SHP77 treated with DMSO at 0.1 percent for 48 hours (cell line): ENCODE results near the gene NOX5.
A peak's percentile ranks its signal among the peaks of the same experiment; 100 is the strongest.
"Not testable (repeated sequence)": the region's sequence is repeated elsewhere in the genome, so short reads cannot be mapped to it uniquely, and the experiment has no call there.

ENCODE experiments used
- DNase-seq: peaks from one replicate; lab custom pipeline; 2025; lab: John Stamatoyannopoulos, UW

The NOX5 gene

DNA sequence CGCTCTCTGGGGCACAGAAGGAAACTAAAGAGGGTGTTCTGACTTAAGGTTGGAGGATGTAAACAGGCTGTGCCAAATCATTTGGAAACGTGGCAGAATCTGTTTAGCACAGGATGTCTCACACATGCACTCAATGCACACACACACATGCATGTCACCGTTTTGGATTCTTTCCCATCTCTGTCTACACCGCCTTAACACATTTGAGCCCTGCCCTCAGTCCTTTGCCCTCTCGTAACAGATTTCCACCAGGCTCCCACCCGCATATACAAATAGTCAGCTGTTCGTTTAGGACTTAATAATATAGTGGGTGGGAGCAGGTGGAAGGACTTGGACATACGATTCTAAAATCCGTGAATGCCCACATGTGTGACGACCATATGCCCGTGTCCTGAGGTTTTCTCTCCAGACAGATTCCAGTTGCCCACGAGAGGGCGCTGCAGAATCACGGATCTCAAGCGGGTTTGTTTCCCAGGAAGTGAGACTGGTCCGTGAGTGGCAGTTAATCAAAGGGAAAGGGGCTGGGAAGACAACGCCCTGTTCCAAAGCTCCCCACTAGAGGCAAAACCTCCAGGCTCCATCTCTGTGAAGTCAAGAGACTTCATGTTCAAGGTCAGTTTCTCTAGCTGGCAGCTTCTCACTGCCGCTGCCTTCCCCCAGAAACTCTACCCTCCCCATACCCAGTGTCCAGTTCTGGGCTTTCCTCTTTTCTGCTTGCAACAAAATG is 44.5 kb downstream of the NOX5 start:
- DNase-seq = peak; percentile 85

DNA sequence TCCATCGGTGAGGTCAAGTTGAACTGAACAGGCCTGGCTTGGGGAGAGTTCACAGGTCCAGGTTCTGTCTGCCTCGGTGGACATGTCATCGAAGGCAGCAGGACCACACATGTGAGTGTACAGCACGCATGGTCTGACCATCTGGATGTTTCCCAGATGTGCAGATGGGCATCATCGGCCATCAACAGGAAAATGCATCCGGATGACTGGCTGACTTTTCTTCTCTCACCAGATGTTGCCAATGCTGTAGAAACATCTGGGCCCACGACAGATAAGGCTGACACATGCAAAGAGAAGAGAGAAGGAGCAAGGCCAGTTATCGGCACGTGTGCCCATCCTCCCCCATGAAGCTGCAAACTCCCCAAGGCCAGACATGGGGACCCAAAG is 45.1 kb downstream of the NOX5 start:
- no peak for DNase-seq

DNA sequence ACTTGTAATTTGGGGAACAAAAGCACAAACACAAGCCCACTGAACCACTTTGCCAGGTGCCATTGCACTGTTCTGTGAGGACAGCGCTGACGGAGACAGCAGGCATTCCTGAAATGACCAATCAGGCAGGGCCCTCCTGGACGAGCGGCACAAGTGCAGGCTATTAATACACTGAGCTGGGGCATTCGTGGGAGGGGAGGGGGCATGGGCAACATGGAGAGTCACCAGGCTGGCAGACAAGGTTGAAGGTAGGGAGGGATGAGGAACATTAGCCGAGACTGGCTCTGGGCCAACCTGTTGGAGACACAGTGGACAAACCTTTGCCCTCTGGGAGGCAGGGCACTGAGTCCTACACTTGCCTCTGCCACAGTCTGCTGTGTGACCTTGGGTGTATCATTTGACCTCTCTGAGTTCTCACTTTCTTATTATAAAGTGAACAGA is 45.6 kb downstream of the NOX5 start:
- peak; percentile 9 for DNase-seq

DNA sequence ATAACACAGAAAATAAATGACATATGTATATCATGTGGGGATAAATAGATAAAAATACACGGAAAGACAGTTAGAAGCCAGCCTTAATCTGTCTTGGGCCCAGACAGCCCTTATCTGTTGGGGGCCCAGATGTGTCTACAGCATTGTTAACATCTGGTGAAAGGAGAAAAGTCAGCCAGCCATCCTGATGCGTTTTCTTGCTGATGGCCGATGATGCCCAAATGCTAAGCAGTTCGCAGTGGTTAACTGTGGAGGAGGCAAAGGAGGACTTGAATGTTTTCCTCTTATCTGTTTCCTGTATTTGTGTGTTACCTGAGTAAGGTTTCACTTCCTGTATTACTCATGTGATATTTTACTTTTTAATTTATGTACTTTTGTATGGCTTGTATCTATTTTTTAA is 46.2 kb downstream of the NOX5 start:
- no peak for DNase-seq

DNA sequence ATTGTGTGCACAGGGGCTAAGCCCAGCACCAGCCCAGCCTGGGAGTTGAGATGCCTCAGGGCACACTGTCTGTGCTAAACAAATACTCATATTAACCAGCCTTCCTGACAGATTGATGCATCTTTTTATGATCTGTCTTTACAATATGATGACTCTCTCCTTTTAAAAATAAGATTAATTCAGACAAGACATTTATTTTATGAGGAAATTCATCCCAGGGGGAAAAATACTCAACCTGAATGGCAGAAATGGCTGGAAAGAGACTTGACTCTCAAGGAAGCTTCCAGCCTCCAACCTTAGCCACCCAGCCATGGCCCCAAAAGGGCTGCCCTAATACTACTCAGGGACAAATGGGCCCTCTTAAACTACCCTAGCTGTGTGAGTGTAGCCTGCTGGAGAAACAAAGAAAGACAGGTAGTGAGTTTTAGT is 46.9 kb downstream of the NOX5 start:
- DNase-seq = no peak

DNA sequence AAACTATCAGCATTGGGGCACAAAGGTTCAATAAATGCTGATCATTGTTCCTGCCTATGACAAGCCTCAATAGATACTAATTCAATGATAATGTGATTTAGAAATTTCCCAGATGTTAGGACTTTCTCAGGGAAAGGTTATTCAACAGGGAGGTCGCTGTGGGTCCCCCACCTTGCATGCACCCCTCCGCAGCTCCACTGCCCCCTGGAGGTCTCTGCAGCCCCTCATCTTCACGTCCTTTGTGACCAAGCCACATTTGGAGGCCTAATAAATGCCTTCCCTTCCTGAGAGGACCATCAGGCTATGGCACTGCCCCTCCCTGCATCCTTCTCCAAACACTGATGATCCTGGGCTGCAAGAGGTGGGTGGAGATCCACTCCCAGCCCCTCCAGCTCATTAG is 50.2 kb downstream of the NOX5 start:
- DNase-seq = no peak

DNA sequence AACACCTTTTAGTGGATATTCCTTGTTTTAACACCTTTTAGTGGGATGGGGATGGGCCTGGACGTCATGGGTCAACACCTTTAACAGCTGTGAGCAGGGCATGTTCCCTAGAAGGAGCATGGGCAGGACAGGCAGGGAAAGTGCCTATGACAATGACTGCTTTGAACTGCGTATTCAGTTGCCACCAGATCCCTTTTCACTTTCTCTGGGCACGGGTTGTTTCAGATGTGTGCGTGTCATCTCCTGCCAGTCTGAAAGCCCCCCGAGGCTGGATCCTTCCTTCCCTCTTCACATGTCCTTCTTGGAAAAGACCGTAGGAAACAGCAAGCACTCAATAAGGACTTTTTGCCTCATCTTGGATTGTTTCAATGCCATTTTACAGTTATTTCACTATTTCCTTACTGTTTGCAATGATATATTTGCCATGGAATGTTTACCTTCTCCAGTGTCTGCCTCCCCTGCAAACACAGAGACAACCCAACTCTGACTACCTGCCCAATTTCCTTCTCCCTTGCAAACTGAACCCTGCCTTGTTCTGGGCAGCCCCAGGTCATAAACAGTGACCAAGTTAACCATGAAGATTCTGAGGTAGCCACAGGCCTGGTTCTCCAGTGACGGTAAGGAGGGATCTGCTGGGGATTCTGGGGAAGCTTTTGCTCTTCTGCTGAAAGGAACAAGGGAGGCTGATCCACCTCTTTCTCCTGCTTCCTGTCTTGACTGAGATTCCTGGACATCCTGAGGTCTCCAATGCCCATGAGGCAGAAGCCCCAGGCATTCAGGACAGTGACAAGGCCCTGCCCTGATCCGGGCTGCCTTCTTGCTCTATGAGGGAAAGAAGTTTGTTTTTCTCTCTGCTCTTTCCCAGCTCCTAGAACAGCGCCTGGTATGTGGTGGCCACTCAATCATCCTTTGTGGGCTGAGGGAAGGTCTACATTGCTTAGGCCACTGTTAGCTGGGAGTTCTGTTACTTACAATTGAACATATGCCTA is 51.8 kb downstream of the NOX5 start:
- DNase-seq = no peak

DNA sequence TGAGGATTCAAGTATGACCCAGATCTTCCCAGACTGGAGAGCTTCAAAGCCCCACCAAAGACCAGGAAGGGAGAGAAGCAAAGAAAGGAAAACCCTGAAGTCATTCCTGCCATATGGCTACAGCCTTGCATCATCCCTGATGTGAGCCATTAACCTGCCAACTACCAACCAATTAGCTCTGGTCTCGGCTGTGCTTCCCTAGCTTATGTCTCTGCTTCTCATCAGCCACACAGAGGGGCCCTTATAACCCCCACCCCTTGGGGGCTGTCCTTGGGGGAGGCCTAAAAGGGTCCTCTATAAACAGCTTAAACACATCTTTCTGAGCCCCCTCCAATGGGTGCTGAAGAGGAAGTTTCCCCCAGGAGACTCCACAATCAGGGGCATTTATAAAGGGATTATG is 52.8 kb downstream of the NOX5 start:
- no peak for DNase-seq

DNA sequence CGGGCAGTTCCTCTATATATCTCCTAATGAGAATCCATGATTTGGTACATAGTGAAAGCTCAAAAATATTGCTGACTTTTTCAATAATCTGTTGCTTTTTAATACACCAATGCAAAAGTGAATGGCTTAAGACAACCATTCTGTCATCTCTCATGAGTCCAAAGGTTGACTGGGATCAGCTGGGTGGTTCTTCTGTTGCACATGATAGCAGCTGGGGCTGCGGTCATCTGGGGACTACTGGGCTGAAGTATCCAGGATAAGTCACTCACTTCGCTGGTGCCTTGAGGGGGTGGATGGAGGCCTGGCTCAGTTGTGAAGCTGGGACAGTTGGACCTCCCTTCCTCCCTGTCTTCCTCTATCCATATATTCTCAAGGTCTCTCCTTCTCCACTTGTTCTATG is 53.7 kb downstream of the NOX5 start:
- no peak for DNase-seq

DNA sequence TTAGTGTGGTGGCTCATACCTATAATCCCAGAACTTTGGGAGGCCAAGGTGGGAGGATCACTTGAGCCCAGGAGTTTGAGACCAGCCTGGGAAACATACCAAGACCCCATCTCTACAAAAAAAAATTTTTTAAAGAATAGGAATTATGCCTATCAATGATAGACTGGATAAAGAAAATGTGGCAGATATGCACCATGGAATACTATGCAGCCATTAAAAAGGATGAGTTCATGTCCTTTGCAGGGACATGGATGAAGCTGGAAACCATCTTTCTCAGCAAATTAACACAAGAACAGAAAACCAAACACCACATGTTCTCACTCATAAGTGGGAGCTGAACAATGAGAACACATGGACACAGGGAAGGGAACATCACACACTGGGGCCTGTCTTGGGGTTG is 54.8 kb downstream of the NOX5 start:
- not testable (repeated sequence) for DNase-seq

DNA sequence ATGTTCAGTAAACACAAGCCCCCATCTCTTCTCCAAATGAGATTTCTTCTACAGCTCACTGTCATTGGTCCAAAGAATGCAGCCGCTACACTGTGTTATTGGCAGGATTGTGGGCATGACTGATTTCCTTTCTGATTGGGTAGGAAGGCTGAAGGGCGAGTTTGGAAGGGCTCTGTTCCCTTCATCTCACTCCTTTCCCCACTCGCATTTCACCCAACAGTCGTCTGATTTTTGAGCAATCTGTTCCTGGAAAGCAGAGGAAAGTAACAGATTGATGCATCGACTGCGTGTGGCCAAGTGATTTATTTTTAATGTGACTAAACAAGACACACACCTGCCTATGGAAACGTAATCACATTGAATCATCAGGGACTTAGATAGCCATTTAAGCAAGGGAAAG is 55.5 kb downstream of the NOX5 start:
- DNase-seq = no peak

DNA sequence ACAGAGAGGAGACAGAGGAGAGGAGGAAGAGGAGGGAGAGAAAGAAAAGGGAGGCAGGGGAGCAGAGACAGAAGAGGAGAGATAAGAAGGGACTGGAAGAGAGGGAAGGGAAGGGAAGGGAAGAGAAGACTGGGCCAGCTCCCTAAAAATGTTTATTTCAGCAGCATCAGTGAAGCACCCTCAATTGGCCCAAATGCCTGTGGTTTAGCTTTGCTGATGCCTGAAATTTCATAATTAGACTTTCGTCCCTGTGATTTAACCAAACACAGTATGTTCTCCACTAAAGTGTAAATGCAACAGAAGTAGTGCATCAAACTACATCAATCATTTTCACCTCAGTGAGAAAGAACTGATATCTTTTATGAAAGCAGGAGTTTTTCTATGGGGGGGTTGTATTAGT is 55.9 kb downstream of the NOX5 start:
- no peak for DNase-seq

DNA sequence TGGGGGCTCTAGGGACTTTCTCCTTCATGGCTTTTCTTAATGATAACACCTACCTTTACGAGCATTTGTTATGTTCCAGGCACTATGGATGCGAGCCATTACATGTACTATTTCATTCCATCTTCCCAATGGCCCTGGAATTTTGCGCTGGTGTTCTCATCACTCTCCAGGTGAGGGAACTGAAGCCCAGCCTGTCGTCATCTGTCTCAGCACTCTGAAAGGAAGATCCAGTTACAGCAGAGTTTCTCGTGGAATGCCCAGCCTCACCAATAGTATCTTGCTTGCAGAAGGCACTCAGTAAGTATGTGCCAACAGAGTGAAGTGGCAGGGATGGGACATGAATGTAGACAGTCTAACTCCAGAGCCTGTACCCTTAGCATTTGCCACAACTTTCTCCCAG is 56.8 kb downstream of the NOX5 start:
- DNase-seq = no peak

DNA sequence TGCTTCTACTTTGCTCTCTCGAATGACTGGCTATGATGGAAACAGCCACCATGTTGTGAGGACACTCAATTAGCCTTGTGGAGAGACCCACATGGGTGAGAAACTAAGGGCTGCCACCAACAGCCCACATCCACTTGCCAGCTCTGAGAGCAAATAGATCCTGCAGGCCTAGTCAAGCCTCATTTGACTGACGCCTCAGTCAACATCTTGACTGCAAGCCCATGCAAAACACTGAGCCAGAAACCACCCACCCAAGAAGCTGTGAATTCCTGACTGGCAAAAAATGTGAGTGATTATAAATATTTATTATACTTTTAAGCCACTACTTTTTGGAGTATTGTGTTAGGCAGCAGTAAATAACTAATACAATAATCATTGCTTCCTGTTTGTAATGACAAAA is 58.4 kb downstream of the NOX5 start:
- DNase-seq = no peak

DNA sequence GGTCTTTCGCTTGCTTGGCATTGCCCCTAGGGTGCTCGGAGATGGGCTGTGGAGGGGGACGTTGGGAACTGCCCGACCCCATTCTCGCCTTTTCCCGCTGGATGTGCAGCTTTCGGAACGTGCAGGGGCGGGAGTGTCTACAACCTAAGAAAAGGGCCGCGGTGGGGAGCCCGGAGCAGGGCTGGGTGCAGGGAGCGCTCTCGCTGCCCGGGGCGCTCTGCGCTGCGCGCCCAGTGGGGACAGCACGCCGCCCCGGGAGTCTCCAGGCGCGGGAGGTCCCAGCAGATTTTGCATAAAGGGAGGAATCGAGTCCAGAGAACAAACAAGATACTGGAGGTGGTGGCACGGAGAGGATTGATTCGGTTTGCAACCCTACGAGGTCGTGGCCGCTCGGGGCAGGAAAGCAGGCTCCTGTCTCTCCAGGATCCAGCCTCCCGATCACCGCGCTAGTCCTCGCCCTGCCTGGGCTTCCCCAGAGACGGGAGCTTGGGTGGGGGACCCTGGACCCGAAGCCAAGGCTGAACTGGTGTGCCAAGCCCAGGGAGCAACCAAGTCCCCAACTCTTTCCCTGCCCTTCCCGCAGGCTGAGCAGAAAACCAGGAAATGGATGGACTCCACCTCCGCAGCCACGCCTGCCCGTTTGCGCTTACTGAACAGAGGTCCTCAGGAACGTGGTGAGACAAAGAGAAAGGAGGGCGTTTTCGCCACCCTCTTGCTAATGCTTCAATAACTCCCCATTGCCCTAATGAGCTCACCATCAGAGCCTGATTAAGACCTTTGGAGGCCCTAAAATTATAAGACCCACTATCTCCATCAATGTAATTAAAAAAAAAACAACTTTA is 59.7 kb downstream of the NOX5 start:
- DNase-seq = peak; percentile 47

DNA sequence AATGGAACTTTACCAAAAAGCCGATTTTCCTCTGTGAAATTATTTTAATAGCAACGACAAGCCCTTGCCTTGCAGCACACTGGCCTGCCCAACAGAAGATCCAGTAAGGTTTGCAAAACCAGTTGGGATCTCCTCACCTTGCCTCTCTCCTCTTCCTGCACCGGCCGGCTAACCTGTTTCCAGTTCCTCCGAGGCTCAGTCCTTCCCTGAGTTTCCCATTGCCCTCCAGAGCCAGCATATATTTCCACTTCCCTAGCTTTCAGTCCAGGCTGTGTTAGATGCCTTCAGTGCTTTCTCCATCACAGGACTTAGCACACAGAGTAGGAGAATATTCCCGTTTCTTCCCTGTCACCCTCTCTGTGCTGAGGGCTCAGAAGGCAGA is 60.3 kb downstream of the NOX5 start:
- DNase-seq = no peak

DNA sequence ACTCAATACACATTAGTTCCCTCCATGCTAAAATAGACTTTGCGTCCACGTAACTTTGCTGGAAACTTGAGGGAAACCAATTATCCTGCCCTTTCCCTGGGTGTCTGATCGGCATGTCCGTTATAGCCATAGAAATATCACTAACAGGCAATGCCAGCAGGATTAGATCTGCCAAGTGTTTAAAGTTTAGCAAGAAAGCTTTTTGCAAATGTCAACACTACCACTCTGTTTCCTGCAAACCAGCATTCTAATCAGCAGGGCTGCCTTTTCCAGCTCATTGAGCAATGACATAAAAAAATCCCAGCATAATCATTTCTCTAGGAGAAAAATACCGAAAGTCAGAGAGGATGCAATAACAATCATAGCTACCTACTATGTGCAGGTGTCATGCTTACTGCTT is 60.9 kb downstream of the NOX5 start:
- no peak for DNase-seq

DNA sequence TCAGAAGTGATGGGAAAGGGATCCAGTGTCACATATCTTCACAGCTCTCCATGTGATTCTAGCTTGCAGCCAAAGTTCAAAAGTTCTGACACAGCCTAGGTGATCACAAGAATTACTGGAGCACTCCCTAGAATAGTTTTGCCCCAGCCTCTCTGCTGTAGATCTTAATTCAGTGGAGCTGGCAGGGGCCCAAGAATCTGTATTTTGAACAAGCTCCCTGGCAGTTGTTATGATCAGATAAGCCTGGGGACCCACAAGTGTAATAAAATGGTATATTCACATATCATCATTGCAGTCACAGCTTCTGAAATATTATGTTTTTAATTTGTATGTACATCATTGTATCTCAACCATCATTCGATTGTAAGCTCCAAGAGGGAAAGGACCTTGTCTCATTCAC is 62.3 kb downstream of the NOX5 start:
- no peak for DNase-seq

DNA sequence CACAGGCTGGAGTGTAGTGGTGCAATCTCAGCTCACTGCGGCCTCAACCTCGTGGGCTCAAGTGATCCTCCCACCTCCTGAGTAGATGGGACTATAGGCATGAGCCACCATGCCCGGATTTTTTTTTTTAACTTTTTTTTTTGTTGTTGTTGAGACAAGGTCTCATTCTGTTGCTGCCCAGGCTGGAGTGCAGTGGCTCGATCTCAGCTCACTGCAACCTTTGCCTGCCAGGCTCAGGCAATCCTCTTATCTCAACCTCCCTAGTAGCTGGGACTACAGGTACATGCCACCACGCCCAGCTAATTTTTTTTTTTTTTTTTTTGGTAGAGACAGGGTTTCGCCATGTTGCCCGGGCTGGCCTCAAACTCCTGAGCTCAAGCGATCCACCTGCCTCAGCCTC is 64.1 kb downstream of the NOX5 start:
- no peak for DNase-seq

DNA sequence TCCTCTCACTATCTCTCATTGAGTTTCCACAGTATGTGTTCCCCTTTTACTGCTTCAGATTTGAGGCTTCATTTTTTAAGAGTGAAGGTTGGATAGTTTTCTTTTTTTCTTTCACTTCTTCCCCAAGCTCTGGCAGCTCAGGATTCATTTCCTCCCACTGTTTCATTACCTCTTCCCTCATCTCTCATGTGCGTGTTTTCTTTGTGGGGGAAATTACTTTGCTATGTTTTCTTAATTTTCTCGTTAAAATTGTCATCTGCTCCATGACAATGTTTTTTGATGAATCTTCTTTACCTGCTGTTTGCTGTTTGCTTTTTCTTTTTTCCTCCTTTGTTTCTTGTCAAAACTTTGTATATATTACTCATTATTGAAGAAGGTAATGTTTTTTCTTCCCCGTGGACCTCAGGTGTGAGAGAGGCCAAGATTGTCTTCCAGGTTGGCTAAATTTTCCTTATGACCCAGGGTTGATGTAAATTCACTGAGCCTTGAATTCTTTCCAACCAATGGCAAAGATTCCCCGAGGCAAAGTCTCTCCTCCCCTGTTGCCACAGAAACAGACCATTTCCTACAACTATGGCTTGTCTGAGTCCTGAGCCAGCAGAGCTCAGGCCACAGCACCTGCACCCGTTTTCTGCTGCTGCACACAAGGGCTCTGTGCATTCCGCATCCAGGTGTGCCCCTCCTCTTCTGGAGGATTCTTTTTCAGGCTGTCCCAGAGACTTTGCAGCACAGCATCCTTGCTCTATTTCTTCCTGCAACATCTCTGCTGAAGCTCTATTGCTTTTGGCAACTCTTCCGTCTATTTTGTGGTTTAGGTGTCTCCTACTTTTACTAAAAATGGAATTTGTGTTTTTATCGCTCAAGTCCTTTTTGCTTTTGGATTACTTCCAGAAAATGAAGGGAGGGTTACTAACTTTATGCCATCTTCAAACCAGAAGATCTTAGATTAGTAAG is 66.1 kb downstream of the NOX5 start:
- DNase-seq = no peak

DNA sequence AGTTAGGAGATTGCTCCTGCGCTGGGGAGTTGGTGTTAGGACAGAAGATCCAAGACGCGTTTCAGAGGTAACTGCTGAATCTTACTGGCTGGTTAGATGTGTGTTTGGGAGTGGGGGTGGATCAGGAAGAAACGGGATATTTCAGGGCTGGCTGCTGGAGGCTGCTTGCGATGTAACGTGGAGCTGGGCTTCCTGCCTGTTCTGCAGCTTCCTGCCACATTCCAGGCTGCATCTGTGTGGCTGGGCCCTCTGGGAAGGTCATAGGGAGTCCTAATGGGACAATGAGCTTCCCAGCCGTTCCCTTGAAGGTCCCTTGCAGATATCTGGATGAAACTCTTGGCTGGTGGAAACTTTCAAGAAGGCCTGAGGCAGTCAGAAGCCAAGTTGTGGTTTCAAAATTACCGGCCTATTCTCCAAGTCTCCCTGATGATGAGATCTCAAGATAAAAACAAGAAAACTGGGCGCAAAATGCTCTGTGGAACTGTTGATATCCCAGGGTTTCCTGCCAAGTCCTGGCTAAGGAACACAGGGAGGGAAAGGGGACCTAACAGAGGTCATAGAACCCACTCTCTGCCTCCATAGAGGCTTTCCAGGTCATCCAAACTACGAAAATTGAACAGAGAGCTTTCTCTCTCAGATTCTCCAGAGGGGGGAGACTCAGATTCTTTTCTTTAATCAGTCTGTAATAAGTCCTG is 67.0 kb downstream of the NOX5 start:
- DNase-seq = no peak
